Prostate gland (tissue), 2 donors: Measurements from ENCODE around the gene HBA1.

Source experiments
- POLR2A ChIP-seq: fragments of 450-650 bp; IDR thresholded peaks from one replicate; pipeline ENCODE4 v1.6.1; 2016; ENCODE audit warnings: antibody characterized with exemption, mild to moderate bottlenecking
- POLR2AphosphoS5 ChIP-seq: sonication (generic); formaldehyde crosslinking; IDR thresholded peaks from one replicate; pipeline ENCODE4 v1.6.1; 2017; ENCODE audit warnings: antibody characterized with exemption
- TF ChIP-seq, protein P1 (sequence below), 4 experiments: fragments of 200-600 bp in 2 of 4; fragments of 450-650 bp in 2 of 4; sonication (generic) in 2 of 4; IDR thresholded peaks; 1 replicate in 3 of 4; 2 replicates in 1 of 4; pipeline ENCODE4 v1.5.1; 2016 to 2019; ENCODE audit warnings: antibody characterized with exemption in 4 of 4, mild to moderate bottlenecking in 2 of 4, moderate library complexity in 2 of 4

DNA sequence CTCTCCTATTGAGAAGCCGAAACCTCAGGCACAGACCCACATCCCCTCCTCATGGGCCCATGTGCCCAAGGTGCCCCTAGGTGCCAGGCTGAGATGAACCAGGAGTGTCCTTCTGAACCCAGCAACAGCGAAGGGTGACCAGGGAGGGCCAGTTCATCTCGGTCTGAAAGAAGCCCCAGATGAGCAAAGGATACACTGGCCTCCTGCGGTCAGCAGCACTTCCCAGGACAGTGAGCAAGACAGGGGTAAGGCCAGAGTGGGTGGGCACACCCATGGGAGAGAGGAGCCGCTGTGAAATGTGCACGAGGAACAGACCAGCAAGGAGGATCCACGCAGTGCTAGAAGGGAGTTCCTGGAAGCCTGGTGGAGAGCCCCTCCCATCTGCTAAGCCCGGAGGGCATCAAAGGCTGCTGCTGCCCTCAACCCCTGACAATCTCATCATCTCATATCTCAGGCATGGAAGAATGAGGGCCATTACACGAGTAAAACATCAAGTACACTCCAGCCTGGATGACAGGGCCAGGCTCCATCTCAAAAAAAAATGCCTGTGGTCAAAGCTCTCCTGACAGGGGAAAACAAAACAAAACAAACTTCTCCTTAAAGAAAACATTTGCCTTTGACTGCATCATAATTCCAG, 27.3 kb upstream of the HBA1 start:
- TF ChIP-seq, protein P1, sequence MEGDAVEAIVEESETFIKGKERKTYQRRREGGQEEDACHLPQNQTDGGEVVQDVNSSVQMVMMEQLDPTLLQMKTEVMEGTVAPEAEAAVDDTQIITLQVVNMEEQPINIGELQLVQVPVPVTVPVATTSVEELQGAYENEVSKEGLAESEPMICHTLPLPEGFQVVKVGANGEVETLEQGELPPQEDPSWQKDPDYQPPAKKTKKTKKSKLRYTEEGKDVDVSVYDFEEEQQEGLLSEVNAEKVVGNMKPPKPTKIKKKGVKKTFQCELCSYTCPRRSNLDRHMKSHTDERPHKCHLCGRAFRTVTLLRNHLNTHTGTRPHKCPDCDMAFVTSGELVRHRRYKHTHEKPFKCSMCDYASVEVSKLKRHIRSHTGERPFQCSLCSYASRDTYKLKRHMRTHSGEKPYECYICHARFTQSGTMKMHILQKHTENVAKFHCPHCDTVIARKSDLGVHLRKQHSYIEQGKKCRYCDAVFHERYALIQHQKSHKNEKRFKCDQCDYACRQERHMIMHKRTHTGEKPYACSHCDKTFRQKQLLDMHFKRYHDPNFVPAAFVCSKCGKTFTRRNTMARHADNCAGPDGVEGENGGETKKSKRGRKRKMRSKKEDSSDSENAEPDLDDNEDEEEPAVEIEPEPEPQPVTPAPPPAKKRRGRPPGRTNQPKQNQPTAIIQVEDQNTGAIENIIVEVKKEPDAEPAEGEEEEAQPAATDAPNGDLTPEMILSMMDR (IDR thresholded peaks at IDR 0.05) = no peak
- TF ChIP-seq POLR2A (no peak), POLR2AphosphoS5 (no peak)
